ENCODE data around the gene CTPS2. TPM values are rescaled to one million over a fixed set of nuclear protein-coding genes. Genes with fewer than 3 reads are reported as not detected.

Gene CTPS2
- total and polyA plus RNA-seq, 2 experiments from 2014 or later = 10.4 to 35.5 TPM

DNA sequence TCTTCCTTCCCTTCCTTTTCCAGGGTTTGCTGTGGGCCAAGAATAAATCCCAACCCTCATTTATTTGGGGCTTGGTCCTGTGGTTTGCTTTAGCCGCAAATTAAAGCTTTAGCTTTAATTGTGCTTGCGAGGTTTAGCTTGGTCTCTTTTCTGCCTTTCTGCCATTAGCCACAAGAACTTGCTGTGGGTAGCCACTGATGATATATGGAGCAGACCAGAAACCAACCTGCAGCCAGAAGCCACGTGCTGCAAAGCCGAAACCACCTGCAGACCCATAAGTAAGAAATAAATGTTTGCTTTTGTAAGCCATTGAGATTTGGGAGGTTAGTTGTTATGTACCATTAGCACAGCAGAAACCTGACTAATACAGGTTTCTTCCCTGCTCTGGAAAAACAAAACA, 152.3 kb downstream of the CTPS2 start:
- peaks cover 13% of the 10 kb centered on the region for H3K9me3 Mint-ChIP-seq
- H2AFZ ChIP-seq = no peak overlapping the region
- DNase-seq (ENCODE audit: low spot score) (no peak), ATAC-seq (no peak)
- no peaks in the 10 kb centered on the region for H3K27me3 Mint-ChIP-seq (ENCODE audit: insufficient read depth, low read depth, poor library complexity)
- H3K4me3 Mint-ChIP-seq = no peak overlapping the region
- H3K4me2 ChIP-seq = no peak overlapping the region
- H3K36me3 Mint-ChIP-seq (ENCODE audit: low read depth) = peaks cover 12% of the 10 kb centered on the region; the same call in 2 of the 3 replicates
- peaks cover 3% of the 10 kb centered on the region; the same call in 1 of the 3 replicates for H3K4me1 Mint-ChIP-seq
- no peaks in the 10 kb centered on the region for H4K20me1 ChIP-seq (replicated peaks; ENCODE audit: insufficient read depth)
- H3K4me1 ChIP-seq (ENCODE audit: insufficient read depth) = no peaks in the 10 kb centered on the region
- H3K27me3 ChIP-seq (ENCODE audit: insufficient read depth) = no peaks in the 10 kb centered on the region
- no peaks in the 10 kb centered on the region for H3F3A ChIP-seq (replicated peaks; ENCODE audit: low read depth)
- H3K27ac Mint-ChIP-seq = no peak overlapping the region
- TF ChIP-seq POLR2AphosphoS5 (IDR thresholded peaks at IDR 0.05; ENCODE audit: low read depth) (no peak), ZNF331 (CRISPR knock-in tag; IDR thresholded peaks at IDR 0.05; ENCODE audit: low read depth) (no peak), JUNB (IDR thresholded peaks at IDR 0.05; ENCODE audit: unreplicated experiment) (no peak), ZNF114 (CRISPR knock-in tag; IDR thresholded peaks at IDR 0.05) (no peak), CREB1 (CRISPR knock-in tag; IDR thresholded peaks at IDR 0.05; ENCODE audit: low read depth) (no peak), STAT1 (IDR thresholded peaks at IDR 0.05; ENCODE audit: unreplicated experiment) (no peak)
- TF ChIP-seq, protein P1, sequence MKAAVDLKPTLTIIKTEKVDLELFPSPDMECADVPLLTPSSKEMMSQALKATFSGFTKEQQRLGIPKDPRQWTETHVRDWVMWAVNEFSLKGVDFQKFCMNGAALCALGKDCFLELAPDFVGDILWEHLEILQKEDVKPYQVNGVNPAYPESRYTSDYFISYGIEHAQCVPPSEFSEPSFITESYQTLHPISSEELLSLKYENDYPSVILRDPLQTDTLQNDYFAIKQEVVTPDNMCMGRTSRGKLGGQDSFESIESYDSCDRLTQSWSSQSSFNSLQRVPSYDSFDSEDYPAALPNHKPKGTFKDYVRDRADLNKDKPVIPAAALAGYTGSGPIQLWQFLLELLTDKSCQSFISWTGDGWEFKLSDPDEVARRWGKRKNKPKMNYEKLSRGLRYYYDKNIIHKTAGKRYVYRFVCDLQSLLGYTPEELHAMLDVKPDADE (IDR thresholded peaks at IDR 0.05) = no peak
- TF ChIP-seq, protein P2, sequence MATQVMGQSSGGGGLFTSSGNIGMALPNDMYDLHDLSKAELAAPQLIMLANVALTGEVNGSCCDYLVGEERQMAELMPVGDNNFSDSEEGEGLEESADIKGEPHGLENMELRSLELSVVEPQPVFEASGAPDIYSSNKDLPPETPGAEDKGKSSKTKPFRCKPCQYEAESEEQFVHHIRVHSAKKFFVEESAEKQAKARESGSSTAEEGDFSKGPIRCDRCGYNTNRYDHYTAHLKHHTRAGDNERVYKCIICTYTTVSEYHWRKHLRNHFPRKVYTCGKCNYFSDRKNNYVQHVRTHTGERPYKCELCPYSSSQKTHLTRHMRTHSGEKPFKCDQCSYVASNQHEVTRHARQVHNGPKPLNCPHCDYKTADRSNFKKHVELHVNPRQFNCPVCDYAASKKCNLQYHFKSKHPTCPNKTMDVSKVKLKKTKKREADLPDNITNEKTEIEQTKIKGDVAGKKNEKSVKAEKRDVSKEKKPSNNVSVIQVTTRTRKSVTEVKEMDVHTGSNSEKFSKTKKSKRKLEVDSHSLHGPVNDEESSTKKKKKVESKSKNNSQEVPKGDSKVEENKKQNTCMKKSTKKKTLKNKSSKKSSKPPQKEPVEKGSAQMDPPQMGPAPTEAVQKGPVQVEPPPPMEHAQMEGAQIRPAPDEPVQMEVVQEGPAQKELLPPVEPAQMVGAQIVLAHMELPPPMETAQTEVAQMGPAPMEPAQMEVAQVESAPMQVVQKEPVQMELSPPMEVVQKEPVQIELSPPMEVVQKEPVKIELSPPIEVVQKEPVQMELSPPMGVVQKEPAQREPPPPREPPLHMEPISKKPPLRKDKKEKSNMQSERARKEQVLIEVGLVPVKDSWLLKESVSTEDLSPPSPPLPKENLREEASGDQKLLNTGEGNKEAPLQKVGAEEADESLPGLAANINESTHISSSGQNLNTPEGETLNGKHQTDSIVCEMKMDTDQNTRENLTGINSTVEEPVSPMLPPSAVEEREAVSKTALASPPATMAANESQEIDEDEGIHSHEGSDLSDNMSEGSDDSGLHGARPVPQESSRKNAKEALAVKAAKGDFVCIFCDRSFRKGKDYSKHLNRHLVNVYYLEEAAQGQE (IDR thresholded peaks at IDR 0.05; ENCODE audit: unreplicated experiment) = no peak
- H3K36me3 ChIP-seq (ENCODE audit: insufficient read depth) = peaks cover 5% of the 10 kb centered on the region; the same call in 1 of the 2 replicates
- no peaks in the 10 kb centered on the region for H3K79me2 ChIP-seq (replicated peaks; ENCODE audit: insufficient read depth)
- no peak overlapping the region for H3K27ac ChIP-seq (ENCODE audit: low read depth)
- H3K4me3 ChIP-seq = no peak overlapping the region
- H3K9me2 ChIP-seq (ENCODE audit: insufficient read depth) = no peaks in the 10 kb centered on the region

DNA sequence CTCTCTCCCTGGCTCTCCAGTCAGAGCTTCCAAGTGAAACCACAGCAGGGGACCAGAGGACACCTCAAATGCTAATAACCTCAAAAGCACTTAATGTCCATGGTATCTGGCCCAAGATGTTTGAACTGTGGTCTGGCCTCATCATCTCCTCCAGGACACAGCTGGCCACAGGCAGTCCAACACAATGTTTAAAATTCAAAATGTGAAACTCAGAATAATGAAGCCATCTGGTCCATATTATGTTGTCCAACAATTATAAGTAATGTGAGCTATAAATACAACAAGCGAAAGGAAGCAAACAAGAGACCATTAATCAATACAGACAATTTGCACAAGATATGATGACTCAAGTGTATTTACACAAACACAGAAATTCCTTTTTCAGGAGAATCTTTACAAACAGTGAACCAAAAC, 153.3 kb downstream of the CTPS2 start:
- no peaks in the 10 kb centered on the region for H3K27me3 Mint-ChIP-seq (ENCODE audit: insufficient read depth, low read depth, poor library complexity)
- H3K4me1 Mint-ChIP-seq = peaks cover 3% of the 10 kb centered on the region; the same call in 1 of the 3 replicates
- H3K4me2 ChIP-seq = no peak overlapping the region
- no peak overlapping the region for H2AFZ ChIP-seq
- H3K27me3 ChIP-seq (ENCODE audit: insufficient read depth) = no peaks in the 10 kb centered on the region
- H3F3A ChIP-seq (replicated peaks; ENCODE audit: low read depth) = no peaks in the 10 kb centered on the region
- no peak overlapping the region for H3K4me3 ChIP-seq
- H4K20me1 ChIP-seq (replicated peaks; ENCODE audit: insufficient read depth) = no peaks in the 10 kb centered on the region
- H3K27ac Mint-ChIP-seq = no peak overlapping the region
- H3K27ac ChIP-seq (ENCODE audit: low read depth) = no peak overlapping the region
- H3K36me3 Mint-ChIP-seq (ENCODE audit: low read depth) = peaks cover 13% of the 10 kb centered on the region; the same call in 2 of the 3 replicates
- H3K79me2 ChIP-seq (replicated peaks; ENCODE audit: insufficient read depth) = no peaks in the 10 kb centered on the region
- TF ChIP-seq ZNF114 (CRISPR knock-in tag; IDR thresholded peaks at IDR 0.05) (no peak), NANOG (IDR thresholded peaks at IDR 0.05; ENCODE audit: borderline replicate concordance) (no peak), ZNF331 (CRISPR knock-in tag; IDR thresholded peaks at IDR 0.05; ENCODE audit: low read depth) (no peak)
- TF ChIP-seq, protein P2 (IDR thresholded peaks at IDR 0.05; ENCODE audit: unreplicated experiment) = no peak
- ATAC-seq (no peak), DNase-seq (ENCODE audit: low spot score) (no peak)
- H3K4me3 Mint-ChIP-seq = no peak overlapping the region
- H3K9me3 Mint-ChIP-seq = peaks cover 14% of the 10 kb centered on the region
- no peaks in the 10 kb centered on the region for H3K9me2 ChIP-seq (ENCODE audit: insufficient read depth)
- H3K36me3 ChIP-seq (ENCODE audit: insufficient read depth) = peaks cover 5% of the 10 kb centered on the region; the same call in 1 of the 2 replicates
- no peaks in the 10 kb centered on the region for H3K4me1 ChIP-seq (ENCODE audit: insufficient read depth)
